DND-41 (cell line): ENCODE data around the gene ZDHHC11B.

Experiments
- EZH2 ChIP-seq: IDR thresholded peaks from 3 replicates; pipeline ENCODE4 v1.6.1; 2012; ENCODE audit warnings: borderline replicate concordance, low read depth, mild to moderate bottlenecking, moderate library complexity, low read length, inconsistent platforms; ENCODE audit not compliant: severe bottlenecking
- TF ChIP-seq, protein P1 (sequence below): IDR thresholded peaks from 2 replicates; pipeline ENCODE4 v1.5.1; 2012; ENCODE audit warnings: borderline replicate concordance, low read length, moderate library complexity, mild to moderate bottlenecking; ENCODE audit not compliant: poor library complexity, severe bottlenecking; ENCODE audit errors: extremely low read depth

DNA sequence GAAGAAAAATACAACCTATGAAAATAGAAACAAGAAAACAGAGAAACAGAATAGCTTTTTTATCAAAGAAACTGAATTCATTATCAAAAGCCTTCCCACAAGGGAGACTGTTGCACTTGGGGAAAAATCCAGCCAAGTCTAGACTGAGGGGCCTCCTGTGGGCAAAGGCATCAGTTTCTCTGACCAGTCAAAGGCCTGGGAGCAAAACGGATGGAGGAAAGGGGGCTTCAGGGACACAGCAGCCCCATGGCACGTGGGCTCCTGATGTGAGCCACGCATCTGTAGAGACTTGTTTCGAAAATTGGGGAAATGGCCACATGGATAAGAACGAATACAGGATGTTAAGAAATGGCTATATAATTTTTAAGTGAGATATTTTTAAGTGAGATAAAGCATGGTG is 21.1 kb downstream of the ZDHHC11B start:
- TF ChIP-seq, protein P1, sequence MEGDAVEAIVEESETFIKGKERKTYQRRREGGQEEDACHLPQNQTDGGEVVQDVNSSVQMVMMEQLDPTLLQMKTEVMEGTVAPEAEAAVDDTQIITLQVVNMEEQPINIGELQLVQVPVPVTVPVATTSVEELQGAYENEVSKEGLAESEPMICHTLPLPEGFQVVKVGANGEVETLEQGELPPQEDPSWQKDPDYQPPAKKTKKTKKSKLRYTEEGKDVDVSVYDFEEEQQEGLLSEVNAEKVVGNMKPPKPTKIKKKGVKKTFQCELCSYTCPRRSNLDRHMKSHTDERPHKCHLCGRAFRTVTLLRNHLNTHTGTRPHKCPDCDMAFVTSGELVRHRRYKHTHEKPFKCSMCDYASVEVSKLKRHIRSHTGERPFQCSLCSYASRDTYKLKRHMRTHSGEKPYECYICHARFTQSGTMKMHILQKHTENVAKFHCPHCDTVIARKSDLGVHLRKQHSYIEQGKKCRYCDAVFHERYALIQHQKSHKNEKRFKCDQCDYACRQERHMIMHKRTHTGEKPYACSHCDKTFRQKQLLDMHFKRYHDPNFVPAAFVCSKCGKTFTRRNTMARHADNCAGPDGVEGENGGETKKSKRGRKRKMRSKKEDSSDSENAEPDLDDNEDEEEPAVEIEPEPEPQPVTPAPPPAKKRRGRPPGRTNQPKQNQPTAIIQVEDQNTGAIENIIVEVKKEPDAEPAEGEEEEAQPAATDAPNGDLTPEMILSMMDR = no peak
- TF ChIP-seq EZH2 = no peak
